GM12874 (cell line): Measurements from ENCODE around the gene RFC2.

Source experiments
- CTCF ChIP-seq: IDR thresholded peaks from 2 replicates; pipeline ENCODE4 v1.5.1; 2011; ENCODE audit warnings: low read depth, mild to moderate bottlenecking, control low read depth, low read length, moderate library complexity; ENCODE audit not compliant: insufficient read depth

The RFC2 gene

GRCh38 chr7:74254129-74254857 lies at the start of gene RFC2:
RFC2 (minus strand) TSS chr7:74254399; CDS start chr7:74254383, 16 bp downstream.
- TF ChIP-seq CTCF, result 0 out of 2 replicates have a peak, but pooled peaks have one; percentile 6

GRCh38 chr7:74302745-74303221 lies 48.6 kb upstream of the RFC2 start:
- TF ChIP-seq CTCF, result no peak

- TF ChIP-seq CTCF, result no peak
Measured at GRCh38 chr7:74300926-74301325, 46.7 kb upstream of the RFC2 start.

GRCh38 chr7:74299401-74299800 lies 45.2 kb upstream of the RFC2 start:
- no peak for TF ChIP-seq CTCF

GRCh38 chr7:74297516-74298233 lies 43.5 kb upstream of the RFC2 start:
- TF ChIP-seq CTCF, result no peak

- no peak for TF ChIP-seq CTCF
Measured at GRCh38 chr7:74294191-74294998, 40.2 kb upstream of the RFC2 start.

GRCh38 chr7:74293577-74293908 lies 39.3 kb upstream of the RFC2 start:
- TF ChIP-seq CTCF, result no peak
